Endometrial microvascular endothelial cells (primary cell): Measurements from ENCODE around the gene NAB2. TPM values are rescaled to one million over a fixed set of nuclear protein-coding genes. Genes with fewer than 3 reads are reported as not detected.
"Not testable (repeated sequence)": the region's sequence is repeated elsewhere in the genome, so short reads cannot be mapped to it uniquely, and the experiment has no call there.

ENCODE experiments used
- in situ Hi-C: cut with HindIII; loops from 2 replicates; pipeline ENCODE4 v1.10.0; 2017; ENCODE audit warnings: low sequenced_read_pairs, low pct_unique_long_range_greater_than_20kb; ENCODE audit errors: inconsistent ontology term
- total RNA-seq: library from RNA; depleted of rRNA; stranded (reverse); fragments of >200 nt; gene quantifications from one replicate; pipeline ENCODE4 v1.2.3, GENCODE V29; 2015; ENCODE audit errors: inconsistent ontology term

Gene NAB2
- total RNA-seq, 1 donor from 2014 or later = 13.0 TPM

- in situ Hi-C loops = no loop called here
Measured at GRCh38 chr12:57106021-57106708, 17.3 kb downstream of the NAB2 start.

GRCh38 chr12:57107456-57108155 is 18.7 kb downstream of the NAB2 start:
- in situ Hi-C loops = no loop called here

GRCh38 chr12:57109207-57110103 is 20.5 kb downstream of the NAB2 start:
- in situ Hi-C loops = no loop called here

- in situ Hi-C loops = no loop called here
Measured at GRCh38 chr12:57110104-57111030, 21.5 kb downstream of the NAB2 start.

GRCh38 chr12:57111031-57111734 is 22.3 kb downstream of the NAB2 start, which contains the start of gene STAT6:
Gene STAT6 (minus strand): TSS chr12:57111362. CDS start chr12:57108278, 3,084 bp downstream.
- in situ Hi-C loops = no loop called here

DNA sequence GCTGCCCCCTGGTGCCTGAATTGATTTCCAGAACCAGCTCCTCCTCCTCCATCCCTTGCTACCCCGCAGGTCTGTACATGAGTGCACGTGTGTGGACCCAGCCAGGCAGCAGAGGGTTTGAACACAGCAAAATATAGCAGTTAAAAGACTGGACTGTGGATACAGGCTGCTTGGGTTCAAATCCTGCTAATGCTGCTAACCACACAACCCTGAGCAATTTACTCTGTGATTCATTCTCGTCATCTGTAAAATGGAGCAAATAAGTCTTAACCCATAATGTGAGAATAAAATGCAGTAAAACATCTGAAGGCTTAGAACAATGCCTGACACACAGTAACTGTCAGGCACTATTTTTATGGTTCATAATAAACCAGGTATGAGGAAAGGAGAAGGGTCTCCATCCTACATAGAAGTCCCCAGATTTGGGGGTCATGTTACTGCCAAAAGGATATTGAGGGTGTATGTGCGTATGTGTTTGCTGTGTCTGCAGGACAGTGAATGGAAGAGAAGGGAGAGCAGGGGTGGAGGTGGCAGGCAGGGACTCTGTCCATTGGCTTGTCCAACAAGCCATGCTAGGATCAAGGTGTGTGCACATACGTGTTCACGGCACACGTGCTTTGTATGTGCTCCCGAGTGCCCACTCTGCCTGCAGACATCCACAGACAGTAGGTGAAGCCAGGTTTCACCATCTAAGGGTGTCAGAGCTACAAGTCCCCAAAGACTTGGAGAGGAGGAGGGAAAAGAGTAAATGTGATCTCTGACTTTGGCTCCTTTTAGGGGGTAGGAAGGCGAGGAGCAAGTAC is 23.8 kb downstream of the NAB2 start:
- in situ Hi-C loops = no loop called here

- in situ Hi-C loops = no loop called here
Measured at GRCh38 chr12:57116580-57117281, 27.8 kb downstream of the NAB2 start.

GRCh38 chr12:57118711-57119271 is 29.9 kb downstream of the NAB2 start:
- in situ Hi-C loops = no loop called here

GRCh38 chr12:57119294-57120085 is 30.6 kb downstream of the NAB2 start:
- in situ Hi-C loops = no loop called here

GRCh38 chr12:57120718-57121117 is 31.8 kb downstream of the NAB2 start:
- in situ Hi-C loops = not testable (repeated sequence)

- in situ Hi-C loops = no loop called here
Measured at GRCh38 chr12:57123813-57124212, 34.9 kb downstream of the NAB2 start.

- in situ Hi-C loops = no loop called here
Measured at GRCh38 chr12:57124261-57124877, 35.5 kb downstream of the NAB2 start.

DNA sequence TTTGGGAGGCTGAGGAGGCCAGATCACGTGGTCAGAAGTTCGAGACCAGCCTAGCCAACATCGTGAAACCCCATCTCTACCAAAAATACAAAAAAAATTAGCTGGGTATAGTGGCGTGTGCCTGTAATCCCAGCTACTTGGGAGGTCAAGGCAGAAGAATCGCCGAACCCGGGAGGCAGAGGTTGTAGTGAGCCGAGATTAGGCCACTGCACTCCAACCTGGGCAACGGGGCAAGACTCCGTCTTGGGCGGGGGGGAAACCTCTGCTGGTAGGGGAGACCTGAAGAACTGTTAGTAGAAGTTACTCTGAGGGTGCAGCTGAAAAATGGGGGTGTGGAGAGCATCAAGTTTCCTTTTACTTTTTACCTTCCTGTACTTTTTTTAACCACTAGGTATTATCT is 37.1 kb downstream of the NAB2 start:
- in situ Hi-C loops = no loop called here

DNA sequence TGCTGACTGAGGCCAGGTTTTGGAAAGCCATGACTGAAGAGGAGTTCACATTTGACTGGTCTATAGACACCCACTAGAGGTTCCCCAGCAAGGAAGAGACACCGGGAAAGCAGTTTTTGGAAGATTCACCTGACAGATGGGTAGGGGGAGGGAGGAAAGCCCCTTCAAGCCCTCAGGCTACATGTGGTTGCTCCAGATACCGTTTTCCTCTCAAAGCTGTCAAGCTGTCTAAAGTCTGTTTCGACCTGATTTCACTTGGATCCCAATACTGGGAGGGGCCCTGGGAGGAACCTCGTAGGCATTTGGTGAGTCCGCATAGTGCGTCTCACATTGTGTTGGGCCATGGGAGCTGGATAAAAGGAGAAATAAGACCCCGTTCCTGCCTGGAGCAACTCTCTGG is 37.6 kb downstream of the NAB2 start:
- in situ Hi-C loops = no loop called here

DNA sequence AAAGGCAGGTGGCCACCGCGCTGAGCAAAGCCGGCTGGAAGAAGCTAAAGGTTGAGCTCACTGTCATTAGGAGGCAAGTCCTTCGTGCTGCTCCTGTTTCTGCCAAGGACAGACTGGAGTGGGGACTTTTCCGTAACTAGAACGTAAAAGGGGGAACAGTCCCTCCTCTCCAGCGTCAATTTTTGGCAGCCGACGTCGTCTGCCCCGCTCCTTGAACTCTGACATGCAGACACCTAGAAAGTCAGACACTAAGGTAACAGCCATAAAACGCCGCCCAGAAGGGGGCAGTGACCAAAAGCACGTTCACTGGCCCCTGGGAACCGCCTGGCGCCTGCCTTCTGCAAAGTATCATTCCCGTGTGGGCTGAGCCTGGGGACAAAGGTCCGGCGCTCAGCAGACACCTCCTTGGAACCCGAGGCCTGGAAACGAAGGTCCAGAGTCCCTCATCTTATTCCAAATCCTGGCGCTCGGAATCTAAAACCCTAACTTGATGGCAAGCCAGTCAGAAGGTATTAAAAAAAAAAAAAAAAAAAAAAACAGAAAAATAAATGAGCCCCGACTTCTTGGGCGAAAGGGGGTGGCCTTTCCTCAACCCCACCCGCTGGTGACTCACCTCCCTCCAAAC is 38.3 kb downstream of the NAB2 start:
- in situ Hi-C loops = no loop called here
